T-helper 1 cell treated with Interleukin-12 subunit alpha and Interleukin-12 subunit beta and Interleukin-4 antibody, amounts not matched to agents 30 ng/mL and 1 ng/mL, for 36 hours (primary cell): ENCODE measurements around the gene NES. TPM values are rescaled to one million over a fixed set of nuclear protein-coding genes. Genes with fewer than 3 reads are reported as not detected.
"Not testable (repeated sequence)": the region's sequence is repeated elsewhere in the genome, so short reads cannot be mapped to it uniquely, and the experiment has no call there.

Experiments
- intact Hi-C: fragments of 100-400 bp; cut with micrococcal nuclease; formaldehyde crosslinking; loops from one replicate; pipeline ENCODE4 v1.15.1; 2024
- total RNA-seq: library from RNA; stranded (reverse); gene quantifications from 2 replicates; pipeline ENCODE4 v1.2.3, GENCODE V29; 2022

Gene NES
- total RNA-seq, 1 donor from 2014 or later: 0.07 TPM

- intact Hi-C loops: no loop called here
These were observed 29.9 kb downstream of the NES start for GRCh38 chr1:156647351-156647750.

- intact Hi-C loops: no loop called here
These were observed 30.4 kb downstream of the NES start for GRCh38 chr1:156646738-156647211.

- intact Hi-C loops: no loop called here
These were observed 31.5 kb downstream of the NES start for GRCh38 chr1:156645666-156646065.

- intact Hi-C loops: no loop called here
These were observed 32.2 kb downstream of the NES start for GRCh38 chr1:156645056-156645455.

- intact Hi-C loops: no loop called here
These were observed 32.6 kb downstream of the NES start for GRCh38 chr1:156644640-156645039.

GRCh38 chr1:156644146-156644545 lies 33.1 kb downstream of the NES start:
- intact Hi-C loops: no loop called here

GRCh38 chr1:156643778-156644092 lies 33.5 kb downstream of the NES start:
- intact Hi-C loops: loop anchor here (1.0 to 2.0 kb wide), 2 partner anchors 14 to 17 kb away; no protein-coding TSS in a partner anchor

GRCh38 chr1:156643049-156643777 lies 34.0 kb downstream of the NES start:
- intact Hi-C loops: loop anchor here (1.0 to 2.0 kb wide), 2 partner anchors 14 to 16 kb away; no protein-coding TSS in a partner anchor

GRCh38 chr1:156642265-156643048 lies 34.8 kb downstream of the NES start:
- intact Hi-C loops: loop anchor here (1.0 to 2.0 kb wide), 2 partner anchors 15 to 16 kb away; no protein-coding TSS in a partner anchor

- intact Hi-C loops: loop anchor here (2.0 kb wide), 1 partner anchor 15 kb away; no protein-coding TSS in a partner anchor
These were observed 35.4 kb downstream of the NES start, which contains the start of gene BCAN for GRCh38 chr1:156641761-156642264. BCAN (plus strand) TSS chr1:156642117; CDS start chr1:156646055, 3,938 bp downstream.

GRCh38 chr1:156640842-156641706 lies 36.1 kb downstream of the NES start:
- intact Hi-C loops: no loop called here

GRCh38 chr1:156639601-156640101 lies 37.6 kb downstream of the NES start:
- intact Hi-C loops: no loop called here

GRCh38 chr1:156638189-156638985 lies 38.8 kb downstream of the NES start:
- intact Hi-C loops: no loop called here

- intact Hi-C loops: no loop called here
These were observed 44.9 kb downstream of the NES start for GRCh38 chr1:156632355-156632754.

GRCh38 chr1:156631152-156631551 lies 46.1 kb downstream of the NES start:
- intact Hi-C loops: not testable (repeated sequence)

GRCh38 chr1:156629823-156630449 lies 47.3 kb downstream of the NES start:
- intact Hi-C loops: loop anchor here (5.0 kb wide), 1 partner anchor 262 kb away; the partner anchor contains the start of gene PEAR1

GRCh38 chr1:156627313-156627880 lies 49.8 kb downstream of the NES start:
- intact Hi-C loops: loop anchor here (1.0 to 5.0 kb wide), 3 partner anchors 15 to 265 kb away; partner anchors contain the start of genes BCAN and PEAR1

- intact Hi-C loops: loop anchor here (1.0 to 5.0 kb wide), 5 partner anchors 17 to 266 kb away; partner anchors contain the start of genes BCAN and PEAR1
These were observed 51.1 kb downstream of the NES start for GRCh38 chr1:156626079-156626438.
